HL-60 (cell line): Measurements from ENCODE around the gene RELL1.
A peak's percentile ranks its signal among the peaks of the same experiment; 100 is the strongest.

Experiments used
- DNase-seq, 2 experiments: peaks; one replicate each; pipeline ENCODE4 v3.0.0-alpha.2; 2010 to 2020; ENCODE audit warnings: low read depth in 1 of 2, low spot score in 1 of 2
- H3K27ac ChIP-seq: fragments of 250-450 bp; sonication (Bioruptor Pico); replicated peaks from 2 replicates; pipeline ENCODE4 v1.5.1; 2020; ENCODE audit warnings: mild to moderate bottlenecking, moderate library complexity
- H3K27me3 ChIP-seq: fragments of 250-450 bp; sonication (Bioruptor Pico); 2 replicates; pipeline ENCODE4 v1.5.1; 2021; ENCODE audit warnings: mild to moderate bottlenecking, moderate library complexity; ENCODE audit not compliant: insufficient read depth, poor library complexity, severe bottlenecking
- H3K4me3 ChIP-seq: replicated peaks from 2 replicates; pipeline ENCODE4 v1.5.1; 2011; ENCODE audit warnings: mild to moderate bottlenecking, control low read depth, low read length; ENCODE audit not compliant: insufficient read depth
- CTCF ChIP-seq: IDR thresholded peaks from one replicate; pipeline ENCODE4 v1.5.1; 2011; ENCODE audit warnings: low read length, control low read depth, inconsistent platforms; ENCODE audit not compliant: insufficient read depth
- GABPA ChIP-seq: IDR thresholded peaks from 2 replicates; pipeline ENCODE4 v1.6.1; 2012; ENCODE audit warnings: low read depth
- POLR2AphosphoS5 ChIP-seq: IDR thresholded peaks from 2 replicates; pipeline ENCODE4 v1.6.1; 2012; ENCODE audit warnings: low read depth
- REST ChIP-seq: IDR thresholded peaks from 2 replicates; pipeline ENCODE4 v1.6.1; 2012; ENCODE audit warnings: low read depth; ENCODE audit not compliant: insufficient replicate concordance
- SPI1 ChIP-seq: IDR thresholded peaks from 2 replicates; pipeline ENCODE4 v1.6.1; 2012; ENCODE audit warnings: low read depth, mild to moderate bottlenecking, borderline replicate concordance

Gene RELL1

DNA sequence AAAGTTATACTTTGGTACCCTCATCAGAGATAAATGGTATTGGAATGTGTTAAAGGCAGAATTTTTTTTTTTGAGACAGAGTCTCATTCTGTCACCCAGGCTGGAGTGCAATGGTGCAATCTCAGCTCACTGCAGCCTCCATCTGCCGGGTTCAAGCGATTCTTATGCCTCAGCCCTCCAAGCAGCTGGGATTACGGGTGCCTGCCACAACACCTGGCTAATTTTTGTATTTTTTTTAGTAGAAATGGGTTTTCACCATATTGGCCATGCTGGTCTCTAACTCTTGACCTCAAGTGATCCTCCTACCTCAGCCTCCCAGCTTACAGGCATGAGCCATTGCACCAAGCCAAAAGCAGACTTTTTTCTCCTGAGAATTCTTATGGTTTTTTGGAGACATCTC is 11.4 kb upstream of the RELL1 start:
- Histone ChIP-seq H3K27me3 (no peaks in the 10 kb centered on the region), H3K27ac (no peak overlapping the region), H3K4me3 (no peak overlapping the region)
- TF ChIP-seq POLR2AphosphoS5 (no peak), CTCF (no peak), SPI1 (no peak), REST (no peak), GABPA (no peak)
- DNase-seq = no peak

DNA sequence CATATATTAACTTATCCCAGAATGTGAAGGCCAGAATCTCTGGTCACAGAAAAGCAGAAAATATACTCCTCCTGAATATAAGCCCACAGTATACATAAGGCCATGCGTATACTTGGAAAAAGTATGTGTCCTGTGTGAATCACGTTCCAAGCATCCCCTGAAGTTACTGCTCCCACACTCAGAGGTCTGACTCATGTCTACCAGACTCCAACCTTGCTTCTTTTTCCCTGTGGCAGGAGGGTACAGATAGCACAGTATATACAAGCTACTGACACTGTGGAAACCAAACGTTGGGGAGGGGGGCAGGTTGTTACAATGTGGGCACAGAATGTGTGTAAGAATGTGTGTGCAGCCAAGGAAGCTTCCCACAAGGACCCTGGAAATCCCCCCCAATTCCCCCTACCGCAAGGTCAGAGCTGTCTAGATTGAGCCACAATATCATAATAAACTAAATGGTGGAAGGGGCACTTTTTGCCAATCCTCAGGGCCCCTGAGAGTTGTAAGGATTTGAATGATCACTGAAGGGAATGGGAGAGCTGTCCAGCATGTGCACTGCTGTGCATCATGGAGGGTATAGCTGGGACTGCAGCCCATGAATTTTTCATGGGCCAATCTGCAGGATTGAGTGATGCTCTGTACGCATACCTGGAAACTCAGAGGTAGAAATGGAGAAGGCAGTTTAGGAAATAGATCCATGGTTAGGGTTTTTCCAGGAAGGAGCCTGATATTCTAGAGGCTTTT is 7.4 kb upstream of the RELL1 start:
- TF ChIP-seq CTCF (no peak), REST (peak; percentile 80), POLR2AphosphoS5 (no peak), SPI1 (no peak), GABPA (no peak)
- no peak for DNase-seq
- Histone ChIP-seq H3K27ac (no peak overlapping the region), H3K4me3 (no peak overlapping the region), H3K27me3 (no peaks in the 10 kb centered on the region)

DNA sequence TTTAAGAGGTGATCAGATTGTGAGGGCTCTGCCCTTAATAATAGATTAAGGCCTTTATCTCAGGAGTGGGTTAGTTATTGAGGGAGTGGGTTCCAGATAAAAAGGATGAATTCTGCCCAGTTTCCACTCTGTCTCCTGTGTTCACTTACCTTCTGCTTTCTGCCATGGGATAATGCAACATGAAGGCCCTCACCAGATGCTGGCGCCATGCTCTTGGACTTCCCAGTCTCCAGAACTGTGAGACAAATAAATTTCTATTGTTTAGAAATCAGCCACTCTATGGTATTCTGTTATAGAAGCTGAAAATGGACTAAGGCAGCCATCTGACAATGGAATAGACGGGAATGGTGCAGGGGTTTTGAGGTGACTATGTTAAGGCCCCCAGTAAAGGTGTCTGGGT is 6.9 kb upstream of the RELL1 start:
- no peaks in the 10 kb centered on the region for H3K27me3 ChIP-seq
- no peak overlapping the region for H3K4me3 ChIP-seq
- TF ChIP-seq CTCF = no peak
- DNase-seq = no peak
- H3K27ac ChIP-seq = no peak overlapping the region

- no peaks in the 10 kb centered on the region for H3K27me3 ChIP-seq
- no peak for TF ChIP-seq REST
- TF ChIP-seq CTCF = no peak
- no peak for TF ChIP-seq SPI1
- TF ChIP-seq GABPA = no peak
- TF ChIP-seq POLR2AphosphoS5 = no peak
- H3K27ac ChIP-seq = no peak overlapping the region
- no peak overlapping the region for H3K4me3 ChIP-seq
- DNase-seq = no peak
Observed at GRCh38 chr4:37690976-37691375, 4.8 kb upstream of the RELL1 start.
